PC-3 (cell line): Measurements from ENCODE around the gene RAB5IF. TPM values are rescaled to one million over a fixed set of nuclear protein-coding genes. Genes with fewer than 3 reads are reported as not detected.

Experiments used
- ATAC-seq: fragments of 200-7000 bp; cut with Tn5 transposase; 2 replicates; pipeline ENCODE4 v1.9.1; 2020; ENCODE audit warnings: mild to moderate bottlenecking, moderate library complexity
- BruUV-seq: library from RNA; stranded (reverse); fragments of 400-500 nt; replicated peaks from 2 replicates; lab custom pipeline; 2021; lab: Mats Ljungman, UMichigan
- CTCF ChIA-PET: fragments of 300-600 bp; sonication (Branson Sonifier 250); formaldehyde crosslinking; loops from one replicate; lab custom pipeline; 2022; ENCODE audit warnings: antibody characterized with exemption; lab: Charles Lee
- POLR2A ChIA-PET: fragments of 300-600 bp; sonication (Branson Sonifier 250); formaldehyde crosslinking; loops from one replicate; lab custom pipeline; 2022; ENCODE audit warnings: antibody characterized with exemption; ENCODE audit not compliant: unreplicated experiment; lab: Charles Lee
- DNase-seq: peaks from one replicate; pipeline ENCODE4 v3.0.0-alpha.2; 2015
- H2AFZ ChIP-seq: fragments of 300-600 bp; sonication (generic); 2 replicates; pipeline ENCODE4 v1.6.0; 2016; ENCODE audit warnings: antibody characterized with exemption, low read length
- H3F3A ChIP-seq: fragments of 300-600 bp; sonication (generic); one replicate; pipeline ENCODE4 v1.6.0; 2017; ENCODE audit warnings: antibody characterized with exemption, low read length, control low read depth, mild to moderate bottlenecking; ENCODE audit not compliant: unreplicated experiment
- H3K27ac ChIP-seq: fragments of 300-600 bp; sonication (generic); 2 replicates; pipeline ENCODE4 v1.5.1; 2016; ENCODE audit warnings: mild to moderate bottlenecking, low read length
- H3K27me3 ChIP-seq: fragments of 300-600 bp; sonication (generic); 2 replicates; pipeline ENCODE4 v1.6.1; 2016; ENCODE audit warnings: low read length, mixed read lengths
- H3K36me3 ChIP-seq: fragments of 300-600 bp; sonication (generic); 2 replicates; pipeline ENCODE4 v1.6.1; 2016; ENCODE audit warnings: low read depth, mixed run types, low read length, mixed read lengths
- H3K4me1 ChIP-seq: fragments of 300-600 bp; sonication (generic); 2 replicates; pipeline ENCODE4 v1.5.1; 2016; ENCODE audit warnings: low read length; ENCODE audit not compliant: insufficient read depth
- H3K4me2 ChIP-seq: fragments of 300-600 bp; sonication (generic); 2 replicates; pipeline ENCODE4 v1.6.0; 2016; ENCODE audit warnings: low read length
- H3K4me3 ChIP-seq: fragments of 300-600 bp; sonication (generic); 2 replicates; pipeline ENCODE4 v1.5.1; 2016; ENCODE audit warnings: mild to moderate bottlenecking, low read length, mixed read lengths
- H3K79me2 ChIP-seq: fragments of 300-600 bp; sonication (generic); 2 replicates; pipeline ENCODE4 v1.6.1; 2017; ENCODE audit warnings: low read length, mixed read lengths
- H3K9ac ChIP-seq: fragments of 300-600 bp; sonication (generic); 2 replicates; pipeline ENCODE4 v1.6.0; 2016; ENCODE audit warnings: mild to moderate bottlenecking, low read length
- H3K9me2 ChIP-seq: fragments of 300-600 bp; sonication (generic); replicated peaks from 2 replicates; pipeline ENCODE4 v1.6.1; 2016; ENCODE audit warnings: mixed run types, low read length, mixed read lengths
- H3K9me3 ChIP-seq: fragments of 300-600 bp; sonication (generic); 2 replicates; pipeline ENCODE4 v1.6.1; 2016; ENCODE audit warnings: low read length, mixed read lengths
- H4K20me1 ChIP-seq: fragments of 300-600 bp; sonication (generic); 2 replicates; pipeline ENCODE4 v1.6.1; 2016; ENCODE audit warnings: low read length, mixed read lengths
- EZH2 ChIP-seq: fragments of 300-600 bp; sonication (generic); IDR thresholded peaks from one replicate; pipeline ENCODE4 v1.6.1; 2017; ENCODE audit warnings: antibody characterized with exemption, mild to moderate bottlenecking, low read length; ENCODE audit not compliant: unreplicated experiment
- EZH2phosphoT487 ChIP-seq: fragments of 300-600 bp; sonication (generic); IDR thresholded peaks from 2 replicates; pipeline ENCODE4 v1.6.1; 2018; ENCODE audit warnings: mild to moderate bottlenecking, antibody characterized with exemption, low read length, borderline replicate concordance
- intact Hi-C: fragments of 100-400 bp; cut with micrococcal nuclease; formaldehyde crosslinking; loops from 2 replicates; pipeline ENCODE4 v1.9.0; 2023
- total RNA-seq: library from RNA; depleted of rRNA; stranded (reverse); fragments of >200 nt; gene quantifications from 2 replicates; pipeline ENCODE4 v1.2.3, GENCODE V29; 2014
- TF ChIP-seq, protein P1 (sequence below): fragments of 300-600 bp; sonication (generic); conservative IDR thresholded peaks from 2 replicates; pipeline ENCODE4 v1.5.1; 2017; ENCODE audit warnings: antibody characterized with exemption, low read depth, mild to moderate bottlenecking, low read length

RAB5IF gene
- total RNA-seq, 1 experiment from 2014 or later, result 217 TPM

DNA sequence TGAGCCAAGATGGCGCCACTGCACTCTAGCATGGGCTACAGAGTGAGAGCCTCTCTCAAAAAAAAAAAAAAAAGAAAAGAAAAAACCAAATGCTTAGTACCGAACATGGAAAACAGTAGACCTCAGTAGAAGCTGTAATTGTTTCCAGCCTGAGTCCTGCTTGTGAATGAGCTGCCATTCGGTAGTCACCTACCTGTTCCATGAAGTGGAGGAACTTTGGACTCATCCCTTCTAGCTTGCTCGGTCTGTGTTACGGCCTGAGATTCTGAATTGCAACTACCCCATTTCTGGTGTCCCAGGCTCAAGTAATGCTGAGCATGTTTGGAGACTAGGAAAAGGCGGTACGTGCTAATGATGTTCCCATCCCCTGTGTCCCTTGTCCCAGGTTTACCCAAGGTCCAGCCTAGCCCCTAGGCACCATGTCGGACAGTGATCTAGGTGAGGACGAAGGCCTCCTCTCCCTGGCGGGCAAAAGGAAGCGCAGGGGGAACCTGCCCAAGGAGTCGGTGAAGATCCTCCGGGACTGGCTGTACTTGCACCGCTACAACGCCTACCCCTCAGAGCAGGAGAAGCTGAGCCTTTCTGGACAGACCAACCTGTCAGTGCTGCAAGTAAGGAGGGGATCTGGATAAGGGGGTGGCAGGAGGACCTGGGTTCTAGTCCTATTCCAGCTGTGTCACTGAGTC, 27.1 kb upstream of the RAB5IF start:
- H3K9ac ChIP-seq, result no peak overlapping the region
- ATAC-seq (no peak), DNase-seq (no peak)
- no peaks in the 10 kb centered on the region for H3F3A ChIP-seq
- intact Hi-C loops, result no loop called here
- H2AFZ ChIP-seq, result no peak overlapping the region
- H3K36me3 ChIP-seq, result peaks cover 12% of the 10 kb centered on the region; the same call in 1 of the 2 replicates
- no peak overlapping the region for H3K4me3 ChIP-seq
- no peaks in the 10 kb centered on the region for H3K9me3 ChIP-seq
- H3K4me1 ChIP-seq, result peaks cover 17% of the 10 kb centered on the region
- no peak overlapping the region for H3K4me2 ChIP-seq
- no peaks in the 10 kb centered on the region for H3K9me2 ChIP-seq
- POLR2A ChIA-PET, result no interaction called here
- CTCF ChIA-PET, result no interaction called here
- no peak for TF ChIP-seq EZH2
- no peak for TF ChIP-seq EZH2phosphoT487
- TF ChIP-seq, protein P1, sequence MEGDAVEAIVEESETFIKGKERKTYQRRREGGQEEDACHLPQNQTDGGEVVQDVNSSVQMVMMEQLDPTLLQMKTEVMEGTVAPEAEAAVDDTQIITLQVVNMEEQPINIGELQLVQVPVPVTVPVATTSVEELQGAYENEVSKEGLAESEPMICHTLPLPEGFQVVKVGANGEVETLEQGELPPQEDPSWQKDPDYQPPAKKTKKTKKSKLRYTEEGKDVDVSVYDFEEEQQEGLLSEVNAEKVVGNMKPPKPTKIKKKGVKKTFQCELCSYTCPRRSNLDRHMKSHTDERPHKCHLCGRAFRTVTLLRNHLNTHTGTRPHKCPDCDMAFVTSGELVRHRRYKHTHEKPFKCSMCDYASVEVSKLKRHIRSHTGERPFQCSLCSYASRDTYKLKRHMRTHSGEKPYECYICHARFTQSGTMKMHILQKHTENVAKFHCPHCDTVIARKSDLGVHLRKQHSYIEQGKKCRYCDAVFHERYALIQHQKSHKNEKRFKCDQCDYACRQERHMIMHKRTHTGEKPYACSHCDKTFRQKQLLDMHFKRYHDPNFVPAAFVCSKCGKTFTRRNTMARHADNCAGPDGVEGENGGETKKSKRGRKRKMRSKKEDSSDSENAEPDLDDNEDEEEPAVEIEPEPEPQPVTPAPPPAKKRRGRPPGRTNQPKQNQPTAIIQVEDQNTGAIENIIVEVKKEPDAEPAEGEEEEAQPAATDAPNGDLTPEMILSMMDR, result no peak
- H3K27ac ChIP-seq, result no peak overlapping the region
- H3K79me2 ChIP-seq, result peaks cover 32% of the 10 kb centered on the region
- H3K27me3 ChIP-seq, result no peaks in the 10 kb centered on the region
- no TSS peak for BruUV-seq
- H4K20me1 ChIP-seq, result no peaks in the 10 kb centered on the region

DNA sequence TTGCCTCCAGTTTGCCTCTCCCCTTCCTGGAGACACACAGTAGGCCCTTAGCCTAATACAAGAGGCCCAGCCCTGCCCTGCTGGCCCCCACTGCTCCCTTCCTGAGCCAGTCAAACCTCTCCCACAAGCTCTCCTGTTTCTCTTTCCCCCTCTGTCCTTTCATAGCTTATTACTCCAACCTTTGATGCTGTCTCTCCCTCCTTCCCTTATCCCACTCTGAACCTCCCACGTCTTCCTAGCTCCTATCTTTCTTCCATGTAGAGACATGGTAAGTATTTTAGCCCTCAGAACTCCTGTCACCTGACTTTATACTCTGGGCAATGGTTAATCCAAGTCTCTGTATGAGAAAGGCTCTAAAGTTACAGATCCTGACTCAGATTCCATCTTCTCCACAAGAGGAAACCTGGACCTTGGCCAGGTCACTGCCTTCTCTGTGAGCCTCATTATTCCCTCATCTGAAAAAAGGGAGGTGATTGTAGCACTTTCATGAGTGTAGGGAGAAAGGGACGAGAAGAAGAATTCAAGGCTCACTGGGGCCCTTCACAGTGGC, 25.5 kb upstream of the RAB5IF start:
- peaks cover 25% of the 10 kb centered on the region for H3K79me2 ChIP-seq
- TF ChIP-seq, protein P1, result no peak
- TF ChIP-seq EZH2phosphoT487 (no peak), EZH2 (no peak)
- H3K36me3 ChIP-seq, result peaks cover 12% of the 10 kb centered on the region; the same call in 1 of the 2 replicates
- H3K27me3 ChIP-seq, result no peaks in the 10 kb centered on the region
- H3K4me1 ChIP-seq, result peaks cover 19% of the 10 kb centered on the region
- no TSS peak for BruUV-seq
- no peak overlapping the region for H3K27ac ChIP-seq
- ATAC-seq (no peak), DNase-seq (no peak)
- no peak overlapping the region for H2AFZ ChIP-seq
- H3K9ac ChIP-seq, result no peak overlapping the region
- intact Hi-C loops, result no loop called here
- no peak overlapping the region for H3K4me2 ChIP-seq
- CTCF ChIA-PET, result no interaction called here
- H4K20me1 ChIP-seq, result no peaks in the 10 kb centered on the region
- POLR2A ChIA-PET, result no interaction called here
- no peak overlapping the region for H3K4me3 ChIP-seq
- no peaks in the 10 kb centered on the region for H3K9me3 ChIP-seq
- H3K9me2 ChIP-seq, result no peaks in the 10 kb centered on the region
- H3F3A ChIP-seq, result no peaks in the 10 kb centered on the region

DNA sequence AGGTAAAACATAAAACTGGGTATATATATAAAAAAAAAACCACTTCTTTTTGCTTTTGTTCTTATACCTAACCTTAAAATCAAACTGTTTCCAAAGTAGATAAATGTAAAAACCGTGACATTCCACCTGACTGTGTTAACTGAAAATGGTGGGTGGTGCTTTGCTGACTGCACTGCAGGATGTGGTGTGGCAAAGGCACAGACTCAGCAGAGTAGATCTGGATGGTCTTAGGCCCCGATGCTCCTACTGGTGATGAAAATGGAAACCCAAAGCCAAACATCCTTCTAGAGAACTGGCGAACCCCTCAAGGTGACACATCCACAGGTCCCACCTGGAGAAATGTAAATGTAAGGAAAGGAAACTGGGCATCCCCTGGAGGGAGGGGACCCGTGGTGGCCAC, 23.3 kb upstream of the RAB5IF start:
- intact Hi-C loops, result no loop called here
- no TSS peak for BruUV-seq

More for the DNA sequence above, 23.3 kb upstream of the RAB5IF start:
- Histone ChIP-seq H3K9me3 (no peaks in the 10 kb centered on the region), H3K4me3 (no peak overlapping the region), H3F3A (no peaks in the 10 kb centered on the region), H2AFZ (no peak overlapping the region), H3K27ac (no peak overlapping the region), H4K20me1 (no peaks in the 10 kb centered on the region), H3K9me2 (no peaks in the 10 kb centered on the region), H3K4me2 (no peak overlapping the region), H3K27me3 (no peaks in the 10 kb centered on the region), H3K79me2 (peaks cover 6% of the 10 kb centered on the region), H3K36me3 (peaks cover 12% of the 10 kb centered on the region; the same call in 1 of the 2 replicates), H3K4me1 (peaks cover 15% of the 10 kb centered on the region), H3K9ac (no peak overlapping the region)
- DNase-seq, result no peak
- ChIA-PET CTCF (no interaction called here), POLR2A (interaction anchor here (0.6 kb wide), 1 partner anchor 26 kb away, joined by 4 read pairs; no protein-coding TSS in a partner anchor)
- ATAC-seq, result no peak
- no peak for TF ChIP-seq EZH2
- TF ChIP-seq EZH2phosphoT487, result no peak
- TF ChIP-seq, protein P1, result no peak
